GM13977 (cell line): ENCODE data around the gene FUBP3.

Experiments
- DNase-seq: peaks from one replicate; pipeline ENCODE4 v3.0.0; 2012; ENCODE audit warnings: low spot score
- CTCF ChIP-seq: IDR thresholded peaks from 2 replicates; pipeline ENCODE4 v1.5.1; 2012; ENCODE audit warnings: mild to moderate bottlenecking, control low read depth; ENCODE audit not compliant: insufficient read depth; ENCODE audit errors: extremely low read depth, missing control alignments
- in situ Hi-C: fragments of 300-500 bp; cut with MboI; formaldehyde crosslinking; loops from one replicate; pipeline ENCODE4 v1.12.0; 2022; ENCODE audit warnings: low sequenced_read_pairs, low pct_unique_long_range_greater_than_20kb, mixed read lengths, inconsistent platforms; ENCODE audit not compliant: unreplicated experiment

Gene FUBP3

DNA sequence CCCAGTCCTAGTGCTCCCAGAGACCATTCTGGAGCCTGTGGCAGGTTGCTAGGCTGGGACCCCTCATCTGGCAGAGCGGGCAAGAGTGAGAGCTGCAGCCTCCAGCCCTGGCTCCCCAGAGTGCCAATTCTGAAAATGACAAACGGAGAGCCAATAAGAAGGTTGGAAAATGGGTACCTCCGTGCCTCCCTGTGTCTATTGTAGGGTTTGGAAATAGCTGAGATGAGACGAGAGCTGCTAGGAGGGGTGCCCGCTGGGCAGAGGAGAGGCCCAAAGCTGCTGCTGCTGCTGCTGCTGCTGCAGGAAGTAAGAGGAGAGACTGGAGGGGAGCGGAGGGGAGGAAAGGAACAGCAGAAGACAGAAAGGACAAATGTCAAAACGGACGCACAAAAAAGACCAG, 36.0 kb upstream of the FUBP3 start:
- in situ Hi-C loops: no loop called here
- no peak for DNase-seq
- no peak for TF ChIP-seq CTCF

GRCh38 chr9:130543859-130544258, 35.5 kb upstream of the FUBP3 start:
- no peak for DNase-seq
- in situ Hi-C loops: no loop called here
- no peak for TF ChIP-seq CTCF

DNA sequence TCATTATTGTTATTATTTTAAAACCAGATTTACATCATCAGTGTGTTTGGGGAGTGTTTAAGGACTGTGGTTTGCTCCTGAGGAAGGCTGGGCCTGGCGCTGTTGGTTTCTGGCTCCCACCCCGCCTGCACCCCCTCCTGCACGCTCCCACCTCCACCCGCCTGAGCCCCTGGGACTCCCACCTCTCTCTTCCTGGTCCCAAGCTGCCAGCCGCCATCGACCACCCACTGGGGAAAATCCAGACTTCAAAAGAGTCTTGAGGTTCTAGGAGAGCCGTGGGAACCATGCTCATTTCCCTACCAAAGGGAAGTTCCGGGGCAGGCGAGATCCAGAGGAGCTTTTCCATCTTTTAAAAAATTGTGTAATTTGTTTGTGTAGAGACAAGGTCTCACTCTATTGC, 35.0 kb upstream of the FUBP3 start:
- no peak for DNase-seq
- in situ Hi-C loops: no loop called here
- no peak for TF ChIP-seq CTCF

DNA sequence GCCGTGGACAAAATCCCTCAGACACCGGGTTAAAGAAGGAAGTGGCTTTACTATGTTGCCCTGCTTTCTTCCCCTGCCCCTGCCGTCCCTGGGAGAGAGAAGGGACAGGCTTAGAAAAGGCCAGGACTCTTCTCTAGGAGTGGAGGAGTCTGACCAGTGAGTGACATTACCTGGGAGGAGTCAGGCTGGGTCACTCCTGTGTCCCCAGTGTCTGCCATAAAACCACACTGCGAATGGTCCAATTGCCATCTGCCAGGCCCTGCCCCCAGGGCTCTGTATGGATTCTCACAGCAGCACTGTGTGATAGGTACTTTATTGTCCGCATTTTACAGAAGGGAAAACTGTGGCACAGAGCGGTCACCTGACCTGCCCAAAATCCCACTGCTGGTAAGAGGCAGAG, 31.3 kb upstream of the FUBP3 start:
- in situ Hi-C loops: no loop called here
- DNase-seq: no peak
- TF ChIP-seq CTCF: no peak

DNA sequence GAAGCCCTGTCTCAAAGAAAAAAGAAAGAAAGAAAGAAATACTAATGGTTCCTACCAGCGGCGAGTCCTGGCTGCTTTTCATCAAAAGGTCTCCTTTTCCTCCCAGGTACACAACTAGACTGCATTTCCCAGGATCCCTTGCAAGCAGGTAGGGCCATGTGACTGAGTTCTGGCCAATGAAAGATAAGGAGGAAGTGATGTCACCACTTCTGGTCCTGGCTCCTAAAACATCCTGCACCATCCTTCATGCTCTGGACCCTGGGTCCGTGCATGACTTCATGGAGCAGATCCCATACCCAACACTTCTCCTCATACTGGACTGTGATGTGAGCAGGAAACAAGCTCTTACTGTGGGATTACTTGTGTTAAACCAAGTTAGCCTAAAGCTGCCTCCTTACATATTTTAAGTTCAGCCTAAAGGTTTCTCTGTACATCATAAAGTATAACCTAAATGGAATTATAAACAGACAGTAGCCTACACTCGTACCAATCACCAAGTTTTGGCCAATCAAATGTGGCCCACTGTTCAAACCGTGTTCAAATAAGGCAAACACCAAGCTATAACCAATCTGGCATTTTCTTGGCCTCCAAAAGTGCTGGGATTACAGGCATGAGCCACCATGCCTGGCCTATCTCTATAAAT, 30.2 kb upstream of the FUBP3 start:
- TF ChIP-seq CTCF: no peak
- no peak for DNase-seq
- in situ Hi-C loops: no loop called here

DNA sequence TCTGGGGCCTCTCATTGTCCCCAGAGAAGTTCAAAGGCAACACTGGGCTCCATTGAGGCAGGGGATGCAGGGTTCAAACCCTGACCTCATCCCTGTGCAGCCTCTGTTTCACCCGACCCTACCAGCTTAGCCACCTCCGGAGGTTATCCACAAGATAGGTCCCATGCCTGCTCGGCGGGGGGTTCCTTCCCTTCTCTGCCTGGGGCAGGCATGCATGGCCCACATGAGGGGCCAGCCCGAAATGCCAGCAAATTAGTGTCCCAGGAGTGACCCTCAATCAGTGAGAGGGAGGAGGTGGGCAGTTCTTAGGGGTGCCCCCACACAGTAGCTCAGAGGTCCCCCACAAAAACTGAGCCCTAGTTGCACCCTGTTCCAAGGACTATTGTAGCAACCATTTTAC, 24.8 kb upstream of the FUBP3 start:
- no peak for TF ChIP-seq CTCF
- in situ Hi-C loops: no loop called here
- DNase-seq: no peak

DNA sequence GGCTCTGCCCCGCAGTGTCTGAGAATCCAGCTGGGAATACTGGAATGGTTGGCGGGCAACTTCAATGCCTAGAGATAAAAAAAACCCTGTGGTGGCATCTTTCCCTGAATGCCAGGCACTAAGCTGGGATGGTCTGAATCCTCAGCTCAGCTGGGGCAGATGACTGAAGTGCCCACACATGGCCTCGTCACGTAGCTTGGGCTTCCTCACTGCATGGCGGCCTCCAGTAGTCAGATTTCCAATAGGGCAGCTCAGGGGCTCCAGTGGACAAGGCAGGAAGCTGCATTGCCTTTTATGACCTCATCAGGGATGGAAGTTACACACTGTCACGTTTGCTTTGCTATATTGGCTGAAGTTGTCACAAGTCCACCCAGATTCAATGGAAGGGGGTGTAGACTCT, 24.3 kb upstream of the FUBP3 start:
- no peak for DNase-seq
- no peak for TF ChIP-seq CTCF
- in situ Hi-C loops: no loop called here
